HG02623 (cell line): ENCODE measurements around the gene SPOCK3.
"Not testable (repeated sequence)": the region's sequence is repeated elsewhere in the genome, so short reads cannot be mapped to it uniquely, and the experiment has no call there.

Source experiments
- ATAC-seq: cut with Tn5 transposase; IDR thresholded peaks from one replicate; pipeline ENCODE4 v1.9.1; 2021; ENCODE audit warnings: moderate library complexity; ENCODE audit not compliant: unreplicated experiment

Gene SPOCK3

DNA sequence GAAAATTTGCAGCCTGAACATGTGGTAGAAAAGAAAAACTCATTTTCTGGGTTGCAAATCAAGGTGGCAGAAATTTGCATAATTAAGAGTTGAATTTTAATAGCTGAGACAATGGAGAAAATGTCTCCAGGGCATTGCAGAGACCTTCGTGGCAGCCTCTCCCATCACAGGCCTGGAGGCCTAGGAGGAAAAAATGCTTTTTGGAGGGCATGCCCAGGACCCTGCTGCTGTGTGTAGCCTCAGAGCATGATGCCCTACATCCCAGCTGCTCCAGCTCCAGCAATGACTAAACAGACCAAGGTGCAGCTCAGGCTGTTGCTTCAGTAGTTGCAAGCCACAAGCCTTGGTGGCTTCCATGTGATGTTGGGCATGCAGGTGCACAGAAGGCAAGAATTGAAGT, 266.1 kb downstream of the SPOCK3 start:
- ATAC-seq: not testable (repeated sequence)

DNA sequence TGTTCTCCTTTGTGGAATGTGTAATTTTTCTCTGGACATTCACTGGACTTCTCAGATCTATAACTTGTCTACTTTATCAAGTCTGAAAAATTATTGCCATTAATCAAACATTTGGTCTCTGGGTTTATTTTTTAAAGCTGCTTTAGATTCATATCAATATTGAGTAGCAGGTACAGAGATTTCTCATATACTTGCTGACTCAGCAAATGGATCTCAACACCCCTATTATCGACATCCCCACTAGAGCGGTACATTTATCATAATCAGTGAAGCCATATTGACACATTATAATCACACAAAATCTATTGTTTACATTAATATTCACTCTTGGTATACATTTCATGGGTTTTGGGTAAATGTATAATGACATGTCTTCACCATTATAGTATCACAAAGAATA, 268.7 kb downstream of the SPOCK3 start:
- ATAC-seq: no peak

DNA sequence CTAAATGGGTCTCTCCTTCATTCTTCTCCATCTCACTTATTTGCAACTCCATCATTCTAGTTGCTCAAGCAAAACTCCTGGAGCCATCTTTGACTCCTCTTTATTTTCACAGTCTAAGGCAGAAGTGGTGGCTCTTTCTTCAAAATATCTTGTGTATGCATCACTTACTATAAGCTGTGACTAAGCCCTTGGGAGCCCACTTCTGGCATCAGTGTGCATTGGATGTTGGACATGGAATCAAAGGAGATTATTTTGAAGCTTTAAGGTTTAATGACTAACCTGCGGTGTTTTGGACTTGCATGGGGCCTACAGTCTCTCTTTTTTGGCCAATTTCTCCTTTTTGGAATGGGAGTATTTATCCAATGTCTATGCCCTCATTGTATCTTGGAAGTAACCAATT, 276.8 kb downstream of the SPOCK3 start:
- no peak for ATAC-seq

DNA sequence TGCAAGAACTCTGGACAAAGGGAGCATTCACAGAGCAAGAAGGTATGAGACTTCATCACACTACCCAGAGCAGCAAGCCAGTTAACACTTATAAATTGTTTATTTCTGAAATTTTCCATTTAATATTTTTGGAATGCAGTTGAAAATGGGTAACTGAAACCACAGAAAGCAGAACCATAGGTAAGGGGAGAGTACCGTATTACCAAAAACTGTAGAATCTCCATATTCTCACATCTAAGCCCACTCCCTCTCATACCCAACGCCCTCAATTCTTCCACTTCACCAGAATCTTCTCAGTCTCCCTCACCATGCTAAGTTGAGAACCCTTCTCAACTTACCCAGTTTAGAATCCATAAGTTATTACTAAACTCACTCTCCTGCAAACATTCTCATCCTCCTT, 277.8 kb downstream of the SPOCK3 start:
- no peak for ATAC-seq

DNA sequence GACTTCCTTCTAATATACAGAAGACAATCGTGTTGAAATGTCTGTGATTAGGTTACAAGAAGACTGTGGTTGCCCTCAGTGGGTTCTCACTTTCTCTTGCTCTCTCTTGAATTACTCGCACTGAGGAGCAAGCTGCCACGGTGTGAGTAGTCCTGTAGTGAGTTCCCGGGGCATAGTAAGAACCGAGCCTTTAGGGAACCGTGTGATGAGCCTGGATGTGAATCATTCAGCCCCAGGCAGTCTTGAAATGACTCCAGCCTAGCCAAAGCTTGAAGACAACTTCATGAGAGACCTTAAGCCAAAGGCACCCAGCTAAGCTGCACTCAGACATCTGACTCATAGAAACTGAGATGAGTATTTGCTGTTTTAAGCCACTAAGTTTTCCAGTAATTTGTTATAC, 292.7 kb downstream of the SPOCK3 start:
- ATAC-seq: peak; percentile 65

DNA sequence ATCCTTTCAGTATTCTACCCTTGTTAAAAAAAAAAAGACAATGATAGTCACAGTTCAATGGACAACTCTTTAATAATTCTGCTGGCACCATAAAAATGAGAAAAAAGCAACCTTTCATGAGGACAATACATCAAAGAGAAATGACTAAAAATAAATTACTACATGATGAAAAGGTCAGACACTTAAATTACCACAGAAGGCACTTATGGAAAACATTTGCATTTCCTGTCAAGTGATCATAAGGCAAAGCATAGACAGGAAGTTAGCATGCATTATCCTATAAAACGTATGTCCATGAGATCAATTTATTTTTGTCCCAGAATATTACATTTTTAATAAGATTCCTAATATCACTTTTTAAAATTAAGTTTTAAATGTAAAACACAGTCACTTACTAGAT, 303.8 kb downstream of the SPOCK3 start:
- no peak for ATAC-seq

DNA sequence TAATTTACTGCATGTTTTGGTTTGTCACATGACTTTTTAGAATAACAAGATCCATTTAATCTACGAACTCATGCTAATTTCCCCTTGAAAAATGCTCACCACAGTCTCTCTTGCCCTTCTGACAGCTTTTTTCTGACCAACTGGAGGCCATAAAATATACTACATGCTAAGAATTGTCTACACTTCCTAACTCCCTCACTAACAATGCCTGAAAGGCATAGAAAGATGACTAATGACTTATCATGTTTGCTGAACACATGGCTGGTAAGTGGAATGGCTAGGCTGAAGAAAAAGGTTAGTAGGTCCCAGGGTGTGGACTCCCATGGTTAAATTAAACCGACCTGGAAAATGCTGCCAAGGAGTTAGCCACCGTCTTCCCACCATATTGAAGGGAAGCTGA, 309.9 kb downstream of the SPOCK3 start:
- no peak for ATAC-seq

DNA sequence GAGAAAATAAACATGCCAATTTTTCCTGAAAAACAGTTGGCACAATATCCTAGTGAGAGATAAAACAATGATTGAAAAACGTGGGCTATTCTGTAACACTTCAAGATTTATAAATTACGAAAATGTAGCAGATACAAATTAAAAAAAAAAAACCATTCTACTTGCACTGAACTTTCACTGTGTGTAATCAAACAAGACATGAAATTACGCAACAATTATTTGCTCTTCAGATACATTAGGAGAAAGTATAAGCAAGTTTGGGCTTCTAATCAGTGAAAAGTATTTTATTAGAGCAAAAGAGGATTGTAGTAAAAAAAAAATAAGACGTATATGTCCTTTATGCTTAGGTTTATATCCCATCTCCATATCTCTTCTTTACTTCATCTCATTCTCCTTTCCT, 320.4 kb downstream of the SPOCK3 start:
- no peak for ATAC-seq

DNA sequence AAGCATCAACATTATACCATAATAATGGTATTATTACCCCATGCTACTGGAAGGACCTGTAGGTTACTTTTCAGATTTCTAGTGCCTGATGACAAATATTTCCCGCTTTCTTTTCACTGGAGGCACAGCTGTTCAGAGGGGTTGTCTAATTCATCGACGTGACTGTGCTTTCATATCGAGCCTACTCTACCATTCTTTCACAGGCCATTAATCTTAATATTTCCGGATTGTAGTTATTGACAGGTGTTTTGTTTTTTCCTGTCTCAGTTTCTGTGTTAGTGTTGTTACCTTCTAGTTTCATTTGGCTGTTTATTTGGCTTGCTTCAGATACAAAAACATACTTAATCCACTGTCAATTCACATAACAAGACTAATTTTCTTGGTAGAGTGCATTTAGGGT, 330.9 kb downstream of the SPOCK3 start:
- ATAC-seq: no peak

DNA sequence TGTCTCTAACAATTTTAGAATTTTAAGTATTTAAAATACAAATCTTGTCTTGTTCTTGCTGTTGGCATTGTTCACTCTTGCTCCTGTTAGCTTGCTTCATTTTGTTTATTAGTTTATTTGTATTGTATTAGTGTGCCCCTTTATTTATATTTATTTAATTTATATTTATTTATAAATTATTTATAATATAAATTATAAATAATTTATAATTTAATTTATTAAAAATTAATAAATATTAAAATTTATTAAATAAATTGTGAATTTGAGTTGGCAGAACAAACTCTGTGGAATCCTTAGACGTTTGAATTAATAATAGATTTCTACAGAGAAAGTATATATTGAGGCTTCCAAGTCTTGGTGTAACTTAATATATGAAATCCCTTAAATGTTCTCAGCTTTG, 331.4 kb downstream of the SPOCK3 start:
- ATAC-seq: no peak

DNA sequence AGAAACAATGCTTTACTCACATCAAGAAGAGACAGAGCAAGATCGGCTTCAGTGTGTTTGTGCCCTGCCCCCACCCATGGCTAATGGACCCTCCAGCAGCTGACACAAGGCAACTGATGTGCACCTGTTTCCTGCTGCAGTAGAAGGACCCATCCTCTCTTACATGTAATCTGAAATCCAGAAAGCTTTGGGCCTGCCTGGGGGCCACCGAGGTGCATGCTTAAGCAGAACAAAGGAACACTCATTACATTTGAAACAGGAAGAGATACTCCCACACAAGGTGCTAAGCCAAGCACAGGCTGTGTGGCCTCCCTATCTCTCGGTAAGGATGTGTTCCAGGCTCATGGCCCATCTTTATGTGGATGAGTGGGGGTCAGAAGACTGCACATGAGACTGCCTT, 338.0 kb downstream of the SPOCK3 start:
- no peak for ATAC-seq

DNA sequence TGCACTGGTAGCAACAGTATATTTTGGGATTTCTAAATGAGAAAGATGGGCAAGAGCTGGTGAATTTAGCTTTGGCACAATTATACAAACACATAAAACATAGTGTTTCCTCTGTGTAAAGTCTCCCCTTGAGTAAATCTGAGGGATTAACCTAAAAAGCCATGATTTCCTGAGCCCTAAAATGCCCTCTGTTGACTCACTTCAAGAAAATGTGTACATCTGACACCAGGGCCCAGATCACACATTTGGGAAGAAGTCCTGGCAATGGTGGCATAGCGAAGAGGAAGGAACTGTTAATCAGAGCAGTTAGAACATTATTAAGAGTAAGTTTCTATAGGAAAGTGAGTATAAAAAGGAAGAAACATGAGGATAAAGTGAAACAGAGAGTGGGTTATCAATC, 338.5 kb downstream of the SPOCK3 start:
- ATAC-seq: no peak

DNA sequence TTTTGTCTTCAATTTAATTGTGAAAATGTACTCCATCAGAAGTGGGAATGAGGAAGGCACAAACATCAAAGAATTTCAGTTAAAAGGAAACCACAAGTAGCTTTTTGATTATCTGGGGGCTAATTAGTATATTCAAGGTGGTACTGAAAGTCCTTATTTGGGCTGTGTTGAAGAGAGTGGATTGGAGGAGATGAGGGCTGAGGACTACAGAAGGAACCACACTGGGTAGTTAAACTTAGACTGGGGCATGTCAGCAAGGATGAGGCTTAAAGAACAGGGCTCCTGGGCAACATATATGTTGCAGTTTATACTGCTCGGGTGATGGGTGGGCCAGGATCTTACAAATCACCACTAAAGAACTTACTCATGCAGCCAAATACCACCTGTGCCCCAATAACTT, 346.8 kb downstream of the SPOCK3 start:
- no peak for ATAC-seq

DNA sequence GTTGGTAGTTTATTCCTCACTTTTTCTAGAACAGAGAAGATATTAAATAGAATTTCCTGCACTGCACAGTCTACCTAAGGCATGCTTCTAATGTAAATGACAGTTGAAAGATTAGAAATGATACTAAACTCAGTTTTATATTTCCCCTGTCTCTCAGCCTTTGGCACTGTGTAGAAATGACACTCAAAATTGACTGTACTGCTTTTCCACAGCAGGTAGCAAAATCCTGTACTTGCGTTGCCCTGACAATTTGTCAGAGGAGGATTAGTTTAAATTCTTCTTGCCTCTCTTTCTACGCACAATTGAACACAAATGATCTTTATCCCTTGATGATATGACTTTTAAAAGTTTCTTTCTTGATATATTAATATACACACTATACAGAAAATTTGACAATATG, 347.6 kb downstream of the SPOCK3 start:
- ATAC-seq: no peak

DNA sequence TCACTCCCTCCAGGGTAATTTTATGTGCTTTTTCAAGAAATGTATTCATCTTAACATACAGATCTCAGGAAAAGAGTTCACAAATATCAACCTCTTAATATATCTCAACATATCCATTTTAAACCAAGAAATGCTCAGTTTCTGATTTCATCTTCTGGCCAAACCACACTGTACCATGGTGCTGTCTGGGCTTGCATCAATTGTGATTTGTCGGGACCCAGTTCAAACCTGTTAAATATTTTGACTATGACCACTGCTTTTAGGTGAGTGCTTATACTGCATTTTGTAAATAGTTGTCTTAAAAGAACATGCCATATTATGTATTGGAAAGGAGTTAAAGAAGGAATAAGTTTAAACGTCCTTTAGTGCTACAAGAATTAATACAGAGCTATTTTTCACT, 352.1 kb downstream of the SPOCK3 start:
- no peak for ATAC-seq

DNA sequence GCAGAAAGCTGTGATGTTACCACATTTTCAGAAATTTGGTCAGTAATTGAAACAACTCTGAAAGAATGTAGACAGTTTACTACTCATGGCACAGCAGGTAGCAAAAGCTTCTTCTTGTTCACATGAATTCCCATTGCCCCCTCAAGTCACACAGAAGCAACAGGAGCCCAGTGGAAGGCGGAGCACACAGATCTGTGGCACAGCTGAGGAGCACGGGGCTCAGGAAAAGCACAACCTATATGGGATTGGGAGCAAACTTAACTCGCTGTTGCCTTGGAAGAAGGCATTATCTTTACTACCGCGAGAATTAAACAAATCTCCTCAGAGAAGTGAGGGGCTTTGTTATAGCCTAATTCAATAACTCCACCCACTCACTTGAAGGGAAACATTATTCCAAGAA, 358.5 kb downstream of the SPOCK3 start:
- ATAC-seq: no peak

DNA sequence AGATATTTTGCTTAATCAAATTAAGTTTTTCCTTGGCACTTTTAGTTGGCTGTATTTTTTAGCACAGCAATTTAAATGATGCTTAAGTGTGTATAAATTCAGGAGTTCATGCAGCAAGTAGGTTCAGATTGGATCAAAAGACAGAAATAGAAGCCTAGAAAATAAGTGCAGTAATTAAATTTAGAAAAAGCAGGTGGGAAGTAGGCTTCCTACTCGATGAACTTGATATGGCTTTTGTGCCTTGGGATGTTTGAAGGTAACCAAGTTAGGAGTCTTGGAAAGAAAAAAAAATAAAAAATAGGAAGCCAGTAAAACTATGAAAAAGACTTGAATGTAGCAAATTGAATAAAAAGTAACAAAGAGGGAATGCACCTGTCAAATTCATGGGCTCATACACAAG, 372.3 kb downstream of the SPOCK3 start:
- no peak for ATAC-seq

DNA sequence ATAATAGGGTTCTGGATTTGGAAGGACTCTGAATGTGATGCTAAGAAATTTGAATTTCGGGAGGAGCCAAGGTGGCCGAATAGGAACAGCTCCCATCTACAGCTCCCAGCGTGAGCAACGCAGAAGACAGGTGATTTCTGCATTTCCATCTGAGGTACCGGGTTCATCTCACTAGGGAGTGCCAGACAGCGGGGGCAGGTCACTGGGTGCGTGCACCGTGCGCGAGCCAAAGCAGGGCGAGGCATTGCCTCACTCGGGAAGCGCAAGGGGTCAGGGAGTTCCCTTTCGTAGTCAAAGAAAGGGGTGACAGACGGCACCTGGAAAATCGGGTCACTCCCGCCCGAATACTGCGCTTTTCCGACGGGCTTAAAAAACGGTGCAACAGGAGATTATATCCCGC, 383.9 kb downstream of the SPOCK3 start:
- not testable (repeated sequence) for ATAC-seq

DNA sequence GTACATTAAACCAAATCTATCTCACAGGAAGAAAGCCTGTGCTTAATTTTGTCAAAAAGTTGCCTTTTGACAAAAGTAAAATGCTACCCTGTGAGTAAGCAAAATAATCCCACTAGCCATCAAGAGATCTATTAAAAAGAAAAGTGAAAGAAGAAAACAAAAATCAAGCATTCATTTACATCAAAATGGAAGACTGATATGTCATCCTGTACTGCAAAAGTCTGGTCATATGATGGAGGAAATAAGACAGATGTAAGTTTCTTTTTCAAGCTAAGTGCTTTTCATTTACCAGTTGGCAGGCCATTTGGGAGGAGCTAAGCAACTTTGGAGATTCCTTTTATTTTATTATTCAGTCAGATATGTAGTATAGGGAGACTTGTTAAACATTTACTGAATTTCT, 387.4 kb downstream of the SPOCK3 start:
- ATAC-seq: peak; percentile 64

DNA sequence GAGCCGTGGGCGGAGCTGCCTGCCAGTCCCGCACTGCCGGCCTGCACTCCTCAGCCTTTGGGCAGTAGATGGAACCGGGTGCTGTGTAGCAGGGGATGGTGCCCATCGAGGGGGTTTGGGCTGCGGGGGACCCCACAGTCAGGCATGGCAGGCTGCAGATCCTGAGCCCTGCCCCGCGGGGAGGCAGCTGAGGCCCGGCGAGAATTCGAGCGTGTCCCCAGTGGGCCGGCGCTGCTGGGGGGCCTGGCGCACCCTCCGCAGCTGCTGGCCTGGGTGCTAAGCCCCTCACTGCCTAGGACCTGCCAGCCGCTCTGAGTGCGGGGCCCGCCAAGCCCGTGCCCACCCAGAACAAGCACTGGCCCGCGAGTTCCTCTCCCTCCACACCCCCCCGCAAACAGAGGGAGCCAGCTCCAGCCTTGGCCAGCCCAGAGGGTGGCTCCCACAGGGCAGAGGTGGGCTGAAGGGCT, 391.5 kb downstream of the SPOCK3 start:
- no peak for ATAC-seq

DNA sequence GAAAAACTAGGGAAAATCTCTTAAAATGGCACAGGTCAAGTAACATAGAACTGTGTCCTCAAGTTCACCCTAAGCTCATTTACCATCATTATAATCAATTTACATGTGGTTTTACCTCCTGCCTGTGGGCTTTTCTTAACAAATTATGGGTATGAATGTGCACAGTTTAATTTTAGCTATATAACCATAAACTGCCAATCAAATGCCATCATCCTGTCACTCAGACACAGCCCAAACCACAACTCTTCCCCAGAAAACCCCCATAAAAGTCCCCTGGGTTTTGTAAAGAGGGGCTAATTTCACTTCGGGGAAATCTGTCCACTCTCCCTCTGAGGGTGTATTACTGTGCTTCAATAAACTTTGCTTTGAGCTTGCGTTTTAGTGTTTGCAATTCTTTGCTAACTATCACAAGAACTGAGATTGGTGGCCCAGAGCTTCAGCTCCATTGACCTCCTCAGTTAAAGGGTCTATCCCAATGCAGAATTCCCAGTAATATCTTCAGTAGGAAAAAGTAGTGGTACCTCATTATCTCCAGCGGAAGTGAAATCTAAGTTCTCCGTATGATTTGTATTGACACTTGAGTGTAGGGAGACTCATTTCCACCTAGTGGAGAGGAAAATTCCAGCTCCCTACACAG, 394.6 kb downstream of the SPOCK3 start:
- ATAC-seq: peak; percentile 84

DNA sequence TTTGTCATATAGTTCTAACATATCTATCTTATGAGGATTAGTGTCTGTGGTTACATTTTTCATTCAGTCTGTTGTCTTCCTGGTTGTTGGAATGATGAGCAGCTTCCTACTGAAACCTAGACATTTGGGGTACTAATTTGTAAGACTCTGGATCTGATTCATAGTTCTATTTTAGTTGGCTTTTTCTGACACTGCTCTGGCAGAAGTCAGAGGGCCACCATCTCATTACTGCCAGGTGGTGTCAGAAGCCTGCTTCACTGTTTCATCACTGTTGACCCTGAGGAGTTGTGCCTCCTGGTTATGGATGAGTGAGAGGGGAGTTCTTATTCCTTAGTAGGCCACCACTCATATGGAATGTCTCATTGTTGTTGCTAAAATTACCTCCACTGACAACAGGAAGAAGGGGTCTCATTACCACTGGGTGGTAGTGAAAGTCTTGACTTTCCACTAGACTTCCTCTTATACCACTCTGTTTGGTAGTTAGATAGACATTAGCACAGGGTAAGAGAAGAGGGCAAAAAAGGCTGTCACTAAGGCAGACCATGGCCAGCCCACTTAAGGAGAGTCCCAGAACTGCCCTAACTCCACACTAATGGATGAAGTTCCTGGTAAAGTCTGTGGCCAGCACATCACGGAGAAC, 395.2 kb downstream of the SPOCK3 start:
- ATAC-seq: peak; percentile 60

DNA sequence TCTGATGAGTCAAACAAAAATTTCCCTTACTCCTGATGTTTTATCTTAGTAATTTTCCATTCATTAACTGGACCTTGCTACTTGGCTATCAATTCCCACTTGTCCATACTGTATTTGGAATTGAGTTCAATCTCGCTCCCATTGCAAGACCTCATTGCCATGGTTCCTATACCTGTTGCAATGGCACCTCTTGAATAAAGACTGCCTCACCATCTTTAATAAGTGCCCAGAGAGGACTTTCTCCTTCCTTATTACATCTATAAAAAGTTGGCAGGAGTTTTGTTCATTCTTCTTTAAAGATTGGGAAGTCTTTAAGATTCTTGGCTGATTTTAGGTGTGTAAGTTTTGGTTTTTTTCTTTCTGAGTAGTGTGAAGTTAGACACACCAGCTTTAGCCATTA, 397.4 kb downstream of the SPOCK3 start:
- ATAC-seq: no peak
